GM20000 (cell line): ENCODE results near the gene PTPRN2.
"Not testable (repeated sequence)": the region's sequence is repeated elsewhere in the genome, so short reads cannot be mapped to it uniquely, and the experiment has no call there.

Experiments
- DNase-seq: peaks from one replicate; pipeline ENCODE4 v3.0.0; 2012; ENCODE audit warnings: low spot score
- CTCF ChIP-seq: IDR thresholded peaks from 2 replicates; pipeline ENCODE4 v1.5.1; 2012; ENCODE audit warnings: mild to moderate bottlenecking, control low read depth; ENCODE audit errors: extremely low read depth, missing control alignments

Gene PTPRN2

GRCh38 chr7:158167373-158167772 lies 420.2 kb downstream of the PTPRN2 start:
- no peak for DNase-seq
- TF ChIP-seq CTCF = no peak

GRCh38 chr7:158166386-158167340 lies 421.0 kb downstream of the PTPRN2 start:
- no peak for TF ChIP-seq CTCF
- no peak for DNase-seq

GRCh38 chr7:158165711-158166110 lies 421.9 kb downstream of the PTPRN2 start:
- TF ChIP-seq CTCF = no peak
- DNase-seq = no peak

GRCh38 chr7:158164101-158165095 lies 423.2 kb downstream of the PTPRN2 start:
- no peak for DNase-seq
- no peak for TF ChIP-seq CTCF

GRCh38 chr7:158161194-158161593 lies 426.4 kb downstream of the PTPRN2 start:
- no peak for DNase-seq
- no peak for TF ChIP-seq CTCF

GRCh38 chr7:158160199-158160598 lies 427.4 kb downstream of the PTPRN2 start:
- DNase-seq = no peak
- no peak for TF ChIP-seq CTCF

GRCh38 chr7:158157460-158157859 lies 430.2 kb downstream of the PTPRN2 start:
- no peak for TF ChIP-seq CTCF
- DNase-seq = no peak

- DNase-seq = not testable (repeated sequence)
Measured at GRCh38 chr7:158151273-158151672, 436.4 kb downstream of the PTPRN2 start.
